GM23338 (cell line): ENCODE measurements around the gene SETBP1. TPM values are rescaled to one million over a fixed set of nuclear protein-coding genes. Genes with fewer than 3 reads are reported as not detected.

Experiments
- ATAC-seq: fragments of 200-7000 bp; cut with Tn5 transposase; 3 replicates; pipeline ENCODE4 v1.9.1; 2020
- DNase-seq: peaks from one replicate; pipeline ENCODE4 v3.0.0-alpha.2; 2015; ENCODE audit warnings: low spot score
- H2AFZ ChIP-seq: fragments of 200-600 bp; sonication (generic); 2 replicates; pipeline ENCODE4 v1.8.0; 2016; ENCODE audit warnings: antibody characterized with exemption, mild to moderate bottlenecking, moderate library complexity
- H3F3A ChIP-seq: fragments of 200-600 bp; sonication (generic); replicated peaks from 2 replicates; pipeline ENCODE4 v1.8.0; 2017; ENCODE audit warnings: antibody characterized with exemption, mixed run types, low read depth
- H3K27ac ChIP-seq: fragments of 200-600 bp; sonication (generic); 2 replicates; pipeline ENCODE4 v1.6.1; 2016; ENCODE audit warnings: low read depth
- H3K27me3 ChIP-seq: fragments of 200-600 bp; sonication (generic); 2 replicates; pipeline ENCODE4 v1.8.0; 2016; ENCODE audit warnings: mild to moderate bottlenecking, mixed run types, moderate library complexity; ENCODE audit not compliant: insufficient read depth
- H3K36me3 ChIP-seq: fragments of 200-600 bp; sonication (generic); 2 replicates; pipeline ENCODE4 v1.8.0; 2016; ENCODE audit warnings: mild to moderate bottlenecking; ENCODE audit not compliant: insufficient read depth
- H3K4me1 ChIP-seq: fragments of 200-600 bp; sonication (generic); 2 replicates; pipeline ENCODE4 v1.8.0; 2016; ENCODE audit warnings: mild to moderate bottlenecking, moderate library complexity; ENCODE audit not compliant: insufficient read depth
- H3K4me2 ChIP-seq: fragments of 200-600 bp; sonication (generic); 2 replicates; pipeline ENCODE4 v1.7.1; 2017; ENCODE audit warnings: mixed run types
- H3K4me3 ChIP-seq: fragments of 200-600 bp; sonication (generic); 2 replicates; pipeline ENCODE4 v1.6.1; 2016; ENCODE audit warnings: mixed run types
- H3K79me2 ChIP-seq: fragments of 200-600 bp; sonication (generic); replicated peaks from 2 replicates; pipeline ENCODE4 v1.8.0; 2017; ENCODE audit warnings: mild to moderate bottlenecking; ENCODE audit not compliant: insufficient read depth
- H3K9me2 ChIP-seq: fragments of 200-600 bp; sonication (generic); 2 replicates; pipeline ENCODE4 v1.8.0; 2017; ENCODE audit not compliant: insufficient read depth
- H4K20me1 ChIP-seq: fragments of 200-600 bp; sonication (generic); replicated peaks from 2 replicates; pipeline ENCODE4 v1.8.0; 2017; ENCODE audit warnings: mild to moderate bottlenecking; ENCODE audit not compliant: insufficient read depth
- H3K27ac Mint-ChIP-seq: 2 replicates; pipeline ENCODE4 v1.8.0; 2020; ENCODE audit warnings: inconsistent platforms, mild to moderate bottlenecking, moderate library complexity, mixed read lengths
- H3K27me3 Mint-ChIP-seq: 3 replicates; pipeline ENCODE4 v1.8.0; 2022; ENCODE audit warnings: low read depth, mild to moderate bottlenecking, moderate library complexity, mixed read lengths, inconsistent platforms; ENCODE audit not compliant: insufficient read depth, poor library complexity
- H3K36me3 Mint-ChIP-seq: 3 replicates; pipeline ENCODE4 v1.8.0; 2021; ENCODE audit warnings: low read depth, mild to moderate bottlenecking, inconsistent platforms, moderate library complexity, mixed read lengths
- H3K4me1 Mint-ChIP-seq: 3 replicates; pipeline ENCODE4 v1.8.0; 2020; ENCODE audit warnings: mild to moderate bottlenecking, inconsistent platforms, mixed read lengths
- H3K4me3 Mint-ChIP-seq: 3 replicates; pipeline ENCODE4 v1.8.0; 2021; ENCODE audit warnings: moderate library complexity, mild to moderate bottlenecking, inconsistent platforms, mixed read lengths
- H3K9me3 Mint-ChIP-seq: 3 replicates; pipeline ENCODE4 v1.8.0; 2020; ENCODE audit warnings: moderate library complexity, mild to moderate bottlenecking, inconsistent platforms, mixed read lengths
- CREB1 ChIP-seq: fragments of 250-450 bp; sonication (Bioruptor Pico); IDR thresholded peaks from 2 replicates; pipeline ENCODE4 v1.5.0; 2020; ENCODE audit warnings: low read depth, mild to moderate bottlenecking, moderate library complexity
- ETS1 ChIP-seq: IDR thresholded peaks from 2 replicates; pipeline ENCODE4 v1.6.1; 2016; ENCODE audit warnings: antibody characterized with exemption
- EZH2 ChIP-seq: fragments of 200-600 bp; sonication (generic); IDR thresholded peaks from one replicate; pipeline ENCODE4 v1.8.0; 2017; ENCODE audit warnings: antibody characterized with exemption, mild to moderate bottlenecking, low read depth; ENCODE audit not compliant: unreplicated experiment
- EZH2phosphoT487 ChIP-seq: fragments of 200-600 bp; sonication (generic); IDR thresholded peaks from one replicate; pipeline ENCODE4 v1.8.1; 2018; ENCODE audit warnings: antibody characterized with exemption; ENCODE audit not compliant: unreplicated experiment
- JUNB ChIP-seq: IDR thresholded peaks from one replicate; pipeline ENCODE4 v1.6.1; 2016; ENCODE audit warnings: antibody characterized with exemption; ENCODE audit not compliant: unreplicated experiment
- NANOG ChIP-seq: IDR thresholded peaks from 2 replicates; pipeline ENCODE4 v1.6.1; 2016; ENCODE audit warnings: antibody characterized with exemption, borderline replicate concordance
- POLR2AphosphoS5 ChIP-seq: IDR thresholded peaks from 2 replicates; pipeline ENCODE4 v1.6.1; 2016; ENCODE audit warnings: antibody characterized with exemption, low read depth
- REST ChIP-seq: IDR thresholded peaks from one replicate; pipeline ENCODE4 v1.6.1; 2018; ENCODE audit warnings: antibody characterized with exemption; ENCODE audit not compliant: unreplicated experiment
- STAT1 ChIP-seq: IDR thresholded peaks from one replicate; pipeline ENCODE4 v1.6.1; 2016; ENCODE audit warnings: antibody characterized with exemption; ENCODE audit not compliant: unreplicated experiment
- ZNF114 ChIP-seq: fragments of 250-450 bp; sonication (Bioruptor Pico); IDR thresholded peaks from 2 replicates; pipeline ENCODE4 v1.5.0; 2020; ENCODE audit warnings: mild to moderate bottlenecking, moderate library complexity
- ZNF331 ChIP-seq: fragments of 250-450 bp; sonication (Bioruptor Pico); IDR thresholded peaks from 2 replicates; pipeline ENCODE4 v1.5.0; 2020; ENCODE audit warnings: low read depth, mild to moderate bottlenecking, moderate library complexity
- ZNF462 ChIP-seq: fragments of 250-450 bp; sonication (Bioruptor Pico); IDR thresholded peaks from 2 replicates; pipeline ENCODE4 v1.5.0; 2020; ENCODE audit warnings: mild to moderate bottlenecking, moderate library complexity
- polyA plus RNA-seq: library from polyadenylated mRNA; unstranded; fragments of >200 nt; fragmentation: Nextera tagmentation; extraction: Ambion mirVana; gene quantifications from 2 replicates; pipeline ENCODE4 v1.2.1, GENCODE V29; 2016
- total RNA-seq: library from RNA; depleted of rRNA; stranded (reverse); fragments of >200 nt; shearing (Covaris generic); gene quantifications from 2 replicates; pipeline ENCODE4 v1.2.3, GENCODE V29; 2014

SETBP1 gene
- total and polyA plus RNA-seq, 2 experiments from 2014 or later: 1.6 to 5.5 TPM

GRCh38 chr18:44851856-44852621, 171.4 kb downstream of the SETBP1 start:
- no peak overlapping the region for H3K4me3 ChIP-seq
- Mint-ChIP-seq H3K27ac (no peak overlapping the region), H3K9me3 (no peaks in the 10 kb centered on the region), H3K4me3 (no peak overlapping the region), H3K36me3 (0 out of 3 replicates have a peak, but pooled peaks cover 3% of the 10 kb centered on the region), H3K27me3 (no peaks in the 10 kb centered on the region), H3K4me1 (peaks cover 22% of the 10 kb centered on the region)
- no peak overlapping the region for H3K27ac ChIP-seq
- ATAC-seq: no peak
- peaks cover 18% of the 10 kb centered on the region; the same call in 1 of the 2 replicates for H3K4me1 ChIP-seq
- no peaks in the 10 kb centered on the region for H3K27me3 ChIP-seq
- H3K9me2 ChIP-seq: peaks cover 13% of the 10 kb centered on the region; the same call in 1 of the 2 replicates
- no peak overlapping the region for H2AFZ ChIP-seq
- DNase-seq: no peak
- no peak overlapping the region for H3K4me2 ChIP-seq
- no peaks in the 10 kb centered on the region for H4K20me1 ChIP-seq
- no peaks in the 10 kb centered on the region for H3F3A ChIP-seq
- no peaks in the 10 kb centered on the region for H3K79me2 ChIP-seq
- TF ChIP-seq ZNF114 (CRISPR knock-in tag): no peak
- TF ChIP-seq ZNF331 (CRISPR knock-in tag): no peak
- TF ChIP-seq NANOG: no peak
- no peak for TF ChIP-seq STAT1
- TF ChIP-seq CREB1: no peak
- no peak for TF ChIP-seq POLR2AphosphoS5
- TF ChIP-seq JUNB: no peak
- no peak for TF ChIP-seq EZH2phosphoT487
- TF ChIP-seq ETS1: no peak
- TF ChIP-seq REST: no peak
- no peak for TF ChIP-seq EZH2
- no peak for TF ChIP-seq ZNF462 (CRISPR knock-in tag)
- H3K36me3 ChIP-seq: no peaks in the 10 kb centered on the region
